ENCODE data around the gene HELZ.

- TF ChIP-seq CTCF (IDR thresholded peaks at IDR 0.05) (no peak), GABPA (IDR thresholded peaks at IDR 0.05; ENCODE audit: low read depth) (no peak), RAD21 (IDR thresholded peaks at IDR 0.05; ENCODE audit: low read length) (no peak), ZBTB33 (IDR thresholded peaks at IDR 0.05; ENCODE audit: borderline replicate concordance, low read depth) (no peak), POLR2AphosphoS5 (IDR thresholded peaks at IDR 0.05; ENCODE audit: low read depth, low read length) (no peak), RXRA (IDR thresholded peaks at IDR 0.05; ENCODE audit: borderline replicate concordance, low read depth) (no peak), REST (IDR thresholded peaks at IDR 0.05; ENCODE audit: low read depth, low read length) (no peak), FOXM1 (IDR thresholded peaks at IDR 0.05; ENCODE audit: low read depth) (no peak), TAF1 (IDR thresholded peaks at IDR 0.05; ENCODE audit: borderline replicate concordance, low read depth, low read length) (no peak), CHD2 (IDR thresholded peaks at IDR 0.05; ENCODE audit: low read length, partially characterized antibody) (no peak), MXI1 (IDR thresholded peaks at IDR 0.05; ENCODE audit: low read depth, low read length) (no peak), NRF1 (IDR thresholded peaks at IDR 0.05; ENCODE audit: low read depth, low read length) (no peak), EP300 (IDR thresholded peaks at IDR 0.05; ENCODE audit: borderline replicate concordance in 1 of 2, low read depth in 1 of 2, low read length in 1 of 2) (no peak), EZH2phosphoT487 (IDR thresholded peaks at IDR 0.05; ENCODE audit: borderline replicate concordance, low read depth) (no peak)
These were observed 1.7 kb downstream of the HELZ start for GRCh38 chr17:67243284-67243683.
